BJ (cell line): ENCODE results near the gene ELOB. TPM values are rescaled to one million over a fixed set of nuclear protein-coding genes. Genes with fewer than 3 reads are reported as not detected.

ENCODE experiments used
- CTCF ChIA-PET: fragments of 350-600 bp; formaldehyde crosslinking; extraction: SDS; loops from one replicate; lab custom pipeline; 2021; ENCODE audit warnings: antibody characterized with exemption, inconsistent platforms; lab: Yijun Ruan, JAX
- POLR2A ChIA-PET: fragments of 300-600 bp; sonication (Branson Sonifier 250); formaldehyde crosslinking; extraction: SDS; loops from one replicate; lab custom pipeline; 2021; ENCODE audit warnings: antibody characterized with exemption; lab: Charles Lee
- DNase-seq: peaks from one replicate; pipeline ENCODE4 v3.0.0-alpha.2; 2011; ENCODE audit warnings: low read depth
- H3K27me3 ChIP-seq: 2 replicates; pipeline ENCODE4 v1.6.0; 2011; ENCODE audit warnings: low read length; ENCODE audit not compliant: control insufficient read depth, insufficient read depth
- H3K36me3 ChIP-seq: 2 replicates; pipeline ENCODE4 v1.5.1; 2011; ENCODE audit warnings: low read length; ENCODE audit not compliant: control insufficient read depth, insufficient read depth
- H3K4me3 ChIP-seq: 2 replicates; pipeline ENCODE4 v1.5.1; 2011; ENCODE audit warnings: low read depth, mild to moderate bottlenecking, control low read depth, low read length
- polyA plus RNA-seq: library from polyadenylated mRNA; depleted of rRNA; stranded (reverse); fragments of >200 nt; gene quantifications from 2 replicates; pipeline ENCODE4 v1.2.3, GENCODE V29; 2011
- TF ChIP-seq, protein P1 (sequence below): IDR thresholded peaks from 2 replicates; pipeline ENCODE4 v1.5.1; 2011; ENCODE audit warnings: low read depth, mild to moderate bottlenecking, control low read depth, inconsistent platforms, low read length, moderate library complexity; ENCODE audit not compliant: insufficient read depth

Gene ELOB
- polyA plus RNA-seq, 1 experiment = 212 TPM

GRCh38 chr16:2774161-2774891, 2.8 kb downstream of the ELOB start:
- ChIA-PET POLR2A (no interaction called here), CTCF (interaction anchor here (1.3 kb wide), 1 partner anchor 16 kb away, joined by 5 read pairs; no protein-coding TSS in a partner anchor)
- peaks cover 38% of the 10 kb centered on the region for H3K36me3 ChIP-seq
- no peak overlapping the region for H3K4me3 ChIP-seq
- no peak for DNase-seq
- H3K27me3 ChIP-seq = no peaks in the 10 kb centered on the region
- TF ChIP-seq, protein P1, sequence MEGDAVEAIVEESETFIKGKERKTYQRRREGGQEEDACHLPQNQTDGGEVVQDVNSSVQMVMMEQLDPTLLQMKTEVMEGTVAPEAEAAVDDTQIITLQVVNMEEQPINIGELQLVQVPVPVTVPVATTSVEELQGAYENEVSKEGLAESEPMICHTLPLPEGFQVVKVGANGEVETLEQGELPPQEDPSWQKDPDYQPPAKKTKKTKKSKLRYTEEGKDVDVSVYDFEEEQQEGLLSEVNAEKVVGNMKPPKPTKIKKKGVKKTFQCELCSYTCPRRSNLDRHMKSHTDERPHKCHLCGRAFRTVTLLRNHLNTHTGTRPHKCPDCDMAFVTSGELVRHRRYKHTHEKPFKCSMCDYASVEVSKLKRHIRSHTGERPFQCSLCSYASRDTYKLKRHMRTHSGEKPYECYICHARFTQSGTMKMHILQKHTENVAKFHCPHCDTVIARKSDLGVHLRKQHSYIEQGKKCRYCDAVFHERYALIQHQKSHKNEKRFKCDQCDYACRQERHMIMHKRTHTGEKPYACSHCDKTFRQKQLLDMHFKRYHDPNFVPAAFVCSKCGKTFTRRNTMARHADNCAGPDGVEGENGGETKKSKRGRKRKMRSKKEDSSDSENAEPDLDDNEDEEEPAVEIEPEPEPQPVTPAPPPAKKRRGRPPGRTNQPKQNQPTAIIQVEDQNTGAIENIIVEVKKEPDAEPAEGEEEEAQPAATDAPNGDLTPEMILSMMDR = no peak

DNA sequence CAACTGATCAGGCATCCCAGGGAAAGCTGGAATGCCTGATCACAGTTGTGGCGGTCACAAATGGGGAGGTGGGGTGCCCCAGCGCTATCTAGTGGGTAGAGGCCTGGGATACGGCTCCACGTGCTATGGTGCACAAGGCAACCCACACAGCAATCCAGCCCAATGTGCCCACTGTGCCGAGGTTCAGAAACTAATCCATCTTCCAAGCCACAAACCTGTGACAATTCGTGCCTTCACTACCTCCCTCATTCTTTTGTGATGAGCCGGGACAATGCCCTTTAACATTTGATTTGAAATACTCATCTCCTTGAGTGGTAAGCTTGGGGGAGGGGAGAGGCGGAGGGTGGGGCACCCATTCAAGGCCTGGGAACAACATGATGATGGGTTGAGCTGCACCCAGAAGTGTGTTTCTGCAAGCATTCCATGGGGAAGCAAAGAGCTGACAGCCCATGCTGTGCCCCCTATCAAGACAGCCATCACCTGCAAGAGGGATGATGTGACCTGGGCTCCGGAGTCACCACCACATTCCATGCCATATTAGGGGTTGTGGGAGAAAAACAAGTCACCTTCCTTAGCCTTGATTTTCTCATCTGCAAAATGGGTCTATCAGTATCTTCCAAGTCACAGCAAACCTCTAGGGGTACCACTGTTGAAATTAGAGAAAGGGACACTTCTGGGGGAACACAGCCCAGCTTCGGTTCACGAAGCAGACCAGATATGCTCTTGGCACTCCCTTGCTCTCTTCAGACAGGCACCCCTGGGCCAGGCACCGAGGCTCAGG, 3.7 kb downstream of the ELOB start:
- CTCF ChIA-PET = no interaction called here
- H3K36me3 ChIP-seq = peaks cover 48% of the 10 kb centered on the region
- no peaks in the 10 kb centered on the region for H3K27me3 ChIP-seq
- POLR2A ChIA-PET = no interaction called here
- no peak overlapping the region for H3K4me3 ChIP-seq
- no peak for DNase-seq
- TF ChIP-seq, protein P1 = no peak

- CTCF ChIA-PET = interaction anchor here (1.0 kb wide), 1 partner anchor 12 kb away, joined by 4 read pairs; no protein-coding TSS in a partner anchor
- TF ChIP-seq, protein P1 = no peak
- Histone ChIP-seq H3K36me3 (peaks cover 64% of the 10 kb centered on the region), H3K27me3 (no peaks in the 10 kb centered on the region), H3K4me3 (no peak overlapping the region)
- no peak for DNase-seq
- POLR2A ChIA-PET = no interaction called here
These were observed 5.3 kb downstream of the ELOB start for GRCh38 chr16:2771496-2772402.

DNA sequence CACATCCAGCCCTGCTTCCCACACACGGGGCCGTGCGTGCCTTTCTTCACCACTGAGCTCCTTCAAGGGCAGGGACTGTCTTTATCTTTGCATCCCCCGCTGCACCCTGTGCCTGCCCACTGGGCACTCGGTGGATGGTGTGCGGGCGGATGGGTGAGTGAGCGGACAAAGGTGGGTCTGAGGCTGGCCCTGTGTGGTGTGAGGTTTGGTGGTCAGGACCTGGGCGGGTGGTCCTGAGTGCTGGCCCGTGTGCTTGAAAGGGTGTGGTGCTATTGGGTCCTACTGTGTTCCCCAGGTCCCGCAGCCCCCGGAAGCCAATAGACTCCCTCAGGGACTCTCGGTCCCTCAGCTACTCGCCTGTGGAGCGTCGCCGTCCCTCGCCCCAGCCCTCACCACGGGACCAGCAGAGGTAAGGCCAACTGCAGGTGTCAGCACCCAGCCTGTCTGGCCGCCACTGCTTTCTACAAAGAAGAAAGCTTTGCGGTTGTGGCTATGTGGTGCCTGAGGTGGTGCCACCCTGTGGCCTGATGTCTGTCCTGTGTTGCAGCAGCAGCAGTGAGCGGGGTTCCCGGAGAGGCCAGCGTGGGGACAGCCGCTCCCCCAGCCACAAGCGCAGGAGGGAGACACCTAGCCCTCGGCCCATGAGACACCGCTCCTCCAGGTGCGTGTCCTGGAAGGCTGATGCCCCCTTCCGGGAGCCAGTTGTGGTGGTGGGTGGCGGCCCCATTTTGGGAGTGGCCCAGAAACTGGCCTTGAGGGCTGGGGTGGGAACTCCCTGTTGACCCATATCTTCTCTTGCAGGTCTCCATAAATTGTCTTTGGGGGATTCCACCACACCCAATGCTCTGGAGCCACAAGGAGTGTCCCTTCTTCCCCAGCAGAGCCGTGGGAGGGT, 6.8 kb downstream of the ELOB start:
- H3K4me3 ChIP-seq = no peak overlapping the region
- CTCF ChIA-PET = no interaction called here
- H3K36me3 ChIP-seq = peaks cover 72% of the 10 kb centered on the region
- TF ChIP-seq, protein P1 = 0 out of 2 replicates have a peak, but pooled peaks have one; percentile 3
- POLR2A ChIA-PET = no interaction called here
- DNase-seq = no peak
- no peaks in the 10 kb centered on the region for H3K27me3 ChIP-seq
